NCI-H1436 (cell line): Measurements from ENCODE around the gene RTBDN.

Source experiments
- DNase-seq: peaks from one replicate; lab custom pipeline; 2025; lab: John Stamatoyannopoulos, UW

RTBDN gene

GRCh38 chr19:12792051-12792852 lies 42.1 kb downstream of the RTBDN start:
- DNase-seq: peak; percentile 71

GRCh38 chr19:12791345-12792050 lies 42.9 kb downstream of the RTBDN start, which contains the start of gene JUNB:
Gene JUNB (plus strand): TSS chr19:12791486. CDS start chr19:12791772, 286 bp downstream.
- DNase-seq: peak; percentile 92

GRCh38 chr19:12790628-12791344 lies 43.6 kb downstream of the RTBDN start:
- no peak for DNase-seq

- peak; percentile 93 for DNase-seq
Measured at GRCh38 chr19:12789904-12790619, 44.3 kb downstream of the RTBDN start.

GRCh38 chr19:12789098-12789903 lies 45.1 kb downstream of the RTBDN start:
- no peak for DNase-seq

- DNase-seq: no peak
Measured at GRCh38 chr19:12788682-12789097, 45.7 kb downstream of the RTBDN start.

- DNase-seq: no peak
Measured at GRCh38 chr19:12788042-12788681, 46.2 kb downstream of the RTBDN start.

GRCh38 chr19:12787458-12787857 lies 46.9 kb downstream of the RTBDN start:
- no peak for DNase-seq

- DNase-seq: no peak
Measured at GRCh38 chr19:12786952-12787351, 47.4 kb downstream of the RTBDN start.

GRCh38 chr19:12786141-12786870 lies 48.1 kb downstream of the RTBDN start:
- DNase-seq: no peak

GRCh38 chr19:12785431-12786031 lies 48.8 kb downstream of the RTBDN start:
- no peak for DNase-seq

GRCh38 chr19:12784871-12785430 lies 49.4 kb downstream of the RTBDN start:
- no peak for DNase-seq

GRCh38 chr19:12784394-12784870 lies 49.9 kb downstream of the RTBDN start:
- no peak for DNase-seq

- DNase-seq: no peak
Measured at GRCh38 chr19:12783849-12784393, 50.5 kb downstream of the RTBDN start.

- no peak for DNase-seq
Measured at GRCh38 chr19:12783291-12783848, 51.0 kb downstream of the RTBDN start.

GRCh38 chr19:12782424-12783290 lies 51.7 kb downstream of the RTBDN start:
- DNase-seq: peak; percentile 63

- DNase-seq: no peak
Measured at GRCh38 chr19:12782174-12782423, 52.3 kb downstream of the RTBDN start.
